Tibial artery (tissue), 4 donors: Measurements from ENCODE around the gene DDHD1.
"Not testable (repeated sequence)": the region's sequence is repeated elsewhere in the genome, so short reads cannot be mapped to it uniquely, and the experiment has no call there.

ENCODE experiments used
- DNase-seq, 2 donors: peaks; one replicate each; pipeline ENCODE4 v3.0.0-alpha.2; 2019
- H3K27ac ChIP-seq, 2 donors: fragments of 200-600 bp; sonication (generic) in 1 of 2; 1 replicate in 1 of 2; 2 replicates in 1 of 2; pipeline ENCODE4 v1.5.1; 2018 to 2019; ENCODE audit warnings: mild to moderate bottlenecking in 1 of 2
- H3K27me3 ChIP-seq, 2 donors: fragments of 200-600 bp; sonication (generic) in 1 of 2; one replicate each; pipeline versions ENCODE4 v1.5.1 to v1.6.0; 2016 to 2019
- H3K36me3 ChIP-seq, 3 donors: fragments of 200-600 bp; sonication (generic) in 2 of 3; one replicate each; pipeline ENCODE4 v1.5.1; 2016 to 2019; ENCODE audit warnings: mild to moderate bottlenecking in 2 of 3
- H3K4me1 ChIP-seq, 4 donors: fragments of 200-600 bp; sonication (generic) in 2 of 4; 1 replicate in 3 of 4; 2 replicates in 1 of 4; pipeline ENCODE4 v1.5.1; 2016 to 2019
- H3K4me3 ChIP-seq, 2 donors: fragments of 200-600 bp; sonication (generic) in 1 of 2; 1 replicate in 1 of 2; 2 replicates in 1 of 2; pipeline ENCODE4 v1.5.1; 2018 to 2019; ENCODE audit warnings: mild to moderate bottlenecking in 2 of 2
- H3K9me3 ChIP-seq, 3 donors: fragments of 200-600 bp; sonication (generic) in 1 of 3; one replicate each; pipeline ENCODE4 v1.5.1; 2016 to 2019
- CTCF ChIP-seq, 2 experiments: fragments of 200-600 bp in 1 of 2; fragments of 450-650 bp in 1 of 2; IDR thresholded peaks; one replicate each; pipeline ENCODE4 v1.5.1; 2017 to 2019; ENCODE audit warnings: antibody characterized with exemption in 2 of 2, mild to moderate bottlenecking in 1 of 2, moderate library complexity in 1 of 2
- intact Hi-C: fragments of 100-400 bp; cut with DNase I; formaldehyde crosslinking; loops from one replicate; pipeline ENCODE4 v1.15.0; 2023; ENCODE audit warnings: low total_unique reads

The DDHD1 gene

DNA sequence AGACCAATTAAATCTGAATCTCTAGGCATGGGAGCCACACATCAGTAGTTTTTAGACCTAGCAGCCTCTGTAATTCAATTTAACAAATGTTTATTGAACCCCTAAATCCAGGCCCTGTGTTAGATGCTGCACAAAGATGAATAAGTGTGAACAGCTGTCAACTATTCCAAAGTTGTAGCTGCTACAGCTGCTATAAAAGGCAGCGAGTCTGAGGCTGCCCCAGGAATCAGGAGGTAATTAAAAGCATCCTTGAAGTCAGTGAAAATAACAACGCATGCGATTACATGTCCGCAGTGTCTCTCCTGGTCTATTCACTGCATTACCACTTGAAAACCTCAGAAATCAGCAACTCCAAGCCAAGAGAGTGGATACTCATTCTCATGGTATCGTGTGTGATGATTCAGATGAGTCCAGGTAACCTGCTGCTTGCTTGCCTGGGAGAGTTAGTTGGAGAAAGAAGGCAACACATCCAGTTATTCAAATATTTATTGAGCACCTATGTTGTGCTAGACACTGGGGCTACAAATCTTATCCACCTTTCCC is 34.9 kb upstream of the DDHD1 start:
- no peak for TF ChIP-seq CTCF (IDR thresholded peaks at IDR 0.05)
- Histone ChIP-seq H3K36me3 (no peaks in the 10 kb centered on the region), H3K27me3 (no peaks in the 10 kb centered on the region), H3K4me1 (no peaks in the 10 kb centered on the region), H3K9me3 (no peaks in the 10 kb centered on the region), H3K27ac (no peak overlapping the region), H3K4me3 (no peak overlapping the region)
- intact Hi-C loops: no loop called here
- DNase-seq: no peak

- H3K4me3 ChIP-seq: no peak overlapping the region
- no peak for DNase-seq
- no peaks in the 10 kb centered on the region for H3K4me1 ChIP-seq
- H3K27me3 ChIP-seq: no peaks in the 10 kb centered on the region
- intact Hi-C loops: no loop called here
- H3K9me3 ChIP-seq: no peaks in the 10 kb centered on the region
- H3K36me3 ChIP-seq: no peaks in the 10 kb centered on the region
- TF ChIP-seq CTCF (IDR thresholded peaks at IDR 0.05): no peak
- no peak overlapping the region for H3K27ac ChIP-seq
These were observed 33.4 kb upstream of the DDHD1 start for GRCh38 chr14:53186532-53186931.

DNA sequence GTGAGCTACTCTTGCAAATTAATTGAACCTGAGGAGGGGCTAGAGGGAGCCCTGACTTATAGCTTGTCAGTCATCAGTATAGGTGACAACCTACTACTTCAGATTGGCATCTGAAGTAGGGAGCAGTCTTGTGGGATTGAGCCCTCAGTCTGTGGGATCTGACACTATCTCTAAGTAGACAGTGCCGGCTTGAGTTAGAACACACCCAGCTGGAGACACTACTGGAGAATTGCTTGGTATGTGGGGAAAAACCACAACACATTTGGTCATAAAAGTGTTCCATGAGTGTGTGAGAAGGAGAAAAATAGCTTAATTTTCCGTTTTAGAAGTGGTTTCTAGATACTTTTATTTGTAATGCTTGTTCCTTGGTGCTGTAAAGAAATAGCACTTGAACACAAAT is 30.5 kb upstream of the DDHD1 start:
- no peak for TF ChIP-seq CTCF (IDR thresholded peaks at IDR 0.05)
- H3K9me3 ChIP-seq: no peaks in the 10 kb centered on the region
- H3K4me1 ChIP-seq: no peaks in the 10 kb centered on the region
- H3K36me3 ChIP-seq: no peaks in the 10 kb centered on the region
- DNase-seq: no peak
- H3K4me3 ChIP-seq: no peak overlapping the region
- no peaks in the 10 kb centered on the region for H3K27me3 ChIP-seq
- H3K27ac ChIP-seq: no peak overlapping the region
- intact Hi-C loops: no loop called here

DNA sequence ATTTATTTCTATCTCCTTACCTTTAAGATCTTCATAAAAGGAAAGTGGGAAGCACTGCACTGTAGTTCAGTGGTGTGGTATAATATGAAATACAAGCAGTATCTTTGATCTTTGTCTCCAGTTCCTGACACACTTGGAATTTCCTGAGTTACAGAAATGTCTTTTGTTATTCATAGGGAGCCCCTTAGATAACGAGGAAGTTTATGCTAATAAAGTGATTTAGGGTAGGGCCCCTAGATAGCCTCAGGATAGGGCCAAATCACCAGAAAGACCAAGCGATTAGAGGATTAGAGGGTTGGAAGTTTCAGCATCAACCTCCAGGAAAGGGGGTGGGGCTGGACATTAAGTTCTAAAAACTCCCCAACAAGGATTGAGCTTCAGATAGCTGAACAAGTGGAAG is 29.9 kb upstream of the DDHD1 start:
- Histone ChIP-seq H3K27me3 (no peaks in the 10 kb centered on the region), H3K36me3 (no peaks in the 10 kb centered on the region), H3K9me3 (no peaks in the 10 kb centered on the region), H3K4me3 (no peak overlapping the region), H3K27ac (no peak overlapping the region), H3K4me1 (no peaks in the 10 kb centered on the region)
- TF ChIP-seq CTCF (IDR thresholded peaks at IDR 0.05): no peak
- intact Hi-C loops: no loop called here
- no peak for DNase-seq

DNA sequence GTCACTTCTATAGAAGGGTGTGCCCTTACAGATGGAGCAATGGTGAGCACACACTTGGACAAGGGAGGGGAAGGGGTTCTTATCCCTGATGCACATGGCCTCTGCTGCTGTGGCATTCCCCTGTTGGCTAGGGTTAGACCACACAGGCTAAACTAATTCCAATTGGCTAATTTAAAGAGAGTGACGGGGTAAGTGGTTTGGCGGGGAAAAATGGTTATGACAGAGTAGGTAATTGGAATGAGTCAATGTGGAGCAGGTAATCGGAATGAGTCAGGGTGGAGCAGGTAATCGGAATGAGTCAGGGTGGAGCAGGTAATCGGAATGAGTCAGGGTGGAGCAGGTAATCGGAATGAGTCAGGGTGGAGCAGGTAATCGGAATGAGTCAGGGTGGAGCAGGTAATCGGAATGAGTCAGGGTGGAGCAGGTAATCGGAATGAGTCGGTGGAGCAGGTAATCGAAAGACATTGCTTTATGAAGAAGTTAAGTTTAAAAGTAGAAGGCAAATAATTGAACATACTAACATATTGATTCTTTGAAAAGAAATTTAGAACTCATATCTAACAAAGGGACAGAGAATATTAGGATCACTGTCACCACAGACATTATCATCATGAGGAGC is 28.4 kb upstream of the DDHD1 start:
- H3K27me3 ChIP-seq, intact Hi-C loops, H3K27ac ChIP-seq: not testable (repeated sequence)

DNA sequence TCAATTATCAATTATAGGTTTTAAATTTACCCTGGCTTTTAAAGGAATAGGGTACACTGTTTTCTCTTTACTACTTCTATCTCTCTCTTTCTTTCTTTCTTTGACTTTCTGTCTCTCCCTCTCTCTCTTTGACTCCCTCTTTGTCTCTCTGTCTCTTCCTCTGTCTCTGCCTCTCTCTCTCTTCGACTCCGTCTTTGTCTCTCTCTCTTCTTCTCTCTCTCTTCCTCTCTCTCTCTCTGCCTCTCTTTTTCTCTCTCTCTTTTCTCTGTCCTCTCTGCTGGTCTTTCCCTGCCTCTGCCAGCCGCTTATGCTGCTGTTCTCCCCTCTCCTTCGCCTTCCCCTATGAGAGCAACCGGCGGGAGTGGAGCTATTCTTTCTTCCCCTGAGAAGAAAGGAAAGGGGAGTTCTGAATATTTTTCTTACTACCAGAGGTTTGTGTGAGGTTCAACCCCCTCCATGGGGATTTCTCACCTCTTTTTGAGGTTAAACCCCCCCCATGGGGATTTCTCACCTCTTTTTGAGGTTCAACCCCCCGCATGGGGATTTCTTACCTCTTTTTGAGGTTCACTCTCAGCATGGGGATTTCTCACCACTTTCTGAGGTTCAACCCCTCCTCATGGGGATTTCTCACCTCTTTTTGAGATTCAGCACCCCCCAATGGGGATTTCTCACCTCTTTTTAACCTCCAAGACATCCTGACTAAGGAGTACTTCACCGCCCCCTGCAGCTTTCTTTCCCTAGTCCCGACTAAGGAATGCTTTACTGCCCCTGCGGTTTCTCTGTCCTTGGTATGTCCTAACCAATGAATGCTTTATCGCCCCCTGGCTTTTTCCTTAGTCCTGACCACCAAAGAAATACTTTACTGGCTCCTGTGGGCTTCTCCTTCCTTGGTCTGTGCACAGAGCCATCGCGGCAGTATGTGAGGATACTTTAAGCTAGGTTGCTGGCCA is 27.4 kb upstream of the DDHD1 start:
- DNase-seq: no peak
- Histone ChIP-seq H3K27ac (no peak overlapping the region), H3K9me3 (no peaks in the 10 kb centered on the region), H3K36me3 (no peaks in the 10 kb centered on the region), H3K27me3 (no peaks in the 10 kb centered on the region), H3K4me3 (no peak overlapping the region), H3K4me1 (no peaks in the 10 kb centered on the region)
- no peak for TF ChIP-seq CTCF (IDR thresholded peaks at IDR 0.05)
- intact Hi-C loops: no loop called here

More for the DNA sequence above, 28.4 kb upstream of the DDHD1 start:
- not testable (repeated sequence) for H3K4me1 ChIP-seq, DNase-seq, H3K4me3 ChIP-seq, H3K36me3 ChIP-seq, H3K9me3 ChIP-seq

DNA sequence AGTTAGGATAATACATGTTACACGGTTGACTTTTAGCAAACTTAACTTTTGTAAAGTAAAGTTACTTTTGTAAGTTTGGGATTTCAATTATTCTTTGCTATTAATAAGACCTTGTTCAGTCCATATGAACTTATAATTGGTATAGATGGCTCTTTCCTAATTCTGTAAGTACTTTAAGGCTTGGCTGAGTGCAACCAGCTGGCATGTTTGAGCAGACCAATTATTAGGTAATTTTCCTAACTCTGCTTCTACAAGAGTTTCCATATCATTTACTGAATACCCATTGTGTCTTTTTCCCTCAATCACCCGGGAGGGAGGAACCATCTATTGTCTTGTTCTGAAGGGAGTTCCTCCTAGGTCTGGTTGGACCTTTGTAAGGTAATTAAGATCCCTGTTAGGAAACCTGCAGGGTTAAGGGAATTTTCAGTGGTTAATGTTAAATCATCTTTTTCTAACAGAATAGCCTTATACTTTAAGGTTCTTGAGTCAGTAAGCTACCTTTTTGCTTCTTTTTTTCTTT is 26.4 kb upstream of the DDHD1 start:
- H3K27ac ChIP-seq, H3K27me3 ChIP-seq, H3K4me1 ChIP-seq, intact Hi-C loops, H3K9me3 ChIP-seq, H3K36me3 ChIP-seq, H3K4me3 ChIP-seq, DNase-seq: not testable (repeated sequence)
